ENCODE measurements around the gene UBE4B. TPM values are rescaled to one million over a fixed set of nuclear protein-coding genes. Genes with fewer than 3 reads are reported as not detected.
A peak's percentile ranks its signal among the peaks of the same experiment; 100 is the strongest.

UBE4B gene
- total and polyA plus RNA-seq, 2 of the 4 experiments (the other 2 are of a cell fraction) = 26.5 to 39.3 TPM

GRCh38 chr1:10065760-10066159 is 33.0 kb downstream of the UBE4B start:
- no peak overlapping the region for H3K9ac ChIP-seq (ENCODE audit: low read depth, low read length)
- H2AK5ac ChIP-seq (ENCODE audit: low read depth, low read length) = peak overlapping the region; percentile 24; the same call in 1 of the 2 replicates
- no peak overlapping the region; the same call in 1 of the 2 replicates for H4K5ac ChIP-seq (ENCODE audit: low read depth, low read length)
- BruUV-seq (replicated peaks) = no TSS peak
- dilution Hi-C loops (cut with HindIII; ENCODE audit: low sequenced_read_pairs, unreplicated experiment) (no loop called here), in situ Hi-C loops (cut with MboI; ENCODE audit: low sequenced_read_pairs) (no loop called here), intact Hi-C loops (cut with micrococcal nuclease) (no loop called here)
- H2BK15ac ChIP-seq (ENCODE audit: low read depth, low read length) = peak overlapping the region; percentile 21; the same call in 1 of the 3 replicates
- H2BK120ac ChIP-seq (ENCODE audit: low read depth, low read length) = peak overlapping the region; percentile 53; the same call in 1 of the 2 replicates
- H4K8ac ChIP-seq (ENCODE audit: low read depth in 2 of 2, low read length in 2 of 2) = no peak overlapping the region
- H3K4me1 ChIP-seq (ENCODE audit: control insufficient read depth, insufficient read depth, low read length) = peaks cover 14% of the 10 kb centered on the region
- peak overlapping the region; percentile 47; the same call in 1 of the 2 replicates for H3K18ac ChIP-seq (ENCODE audit: low read depth, low read length)
- TF ChIP-seq MXI1 (IDR thresholded peaks at IDR 0.05; ENCODE audit: borderline replicate concordance, low read depth, low read length) (no peak), RFX5 (IDR thresholded peaks at IDR 0.05; ENCODE audit: low read depth, low read length) (no peak), POLR2A (IDR thresholded peaks at IDR 0.05; ENCODE audit: low read depth, low read length) (no peak), MAZ (IDR thresholded peaks at IDR 0.05; ENCODE audit: borderline replicate concordance, low read depth, low read length) (no peak), RCOR1 (IDR thresholded peaks at IDR 0.05; ENCODE audit: insufficient replicate concordance, low read length) (no peak), SMC3 (IDR thresholded peaks at IDR 0.05; ENCODE audit: low read depth, low read length) (no peak), CEBPB (IDR thresholded peaks at IDR 0.05; ENCODE audit: low read depth, low read length) (no peak), USF2 (IDR thresholded peaks at IDR 0.05; ENCODE audit: low read depth, low read length) (no peak), RAD21 (IDR thresholded peaks at IDR 0.05; ENCODE audit: low read length) (no peak), NFE2L2 (IDR thresholded peaks at IDR 0.05; ENCODE audit: low read depth, low read length) (no peak), CHD1 (IDR thresholded peaks at IDR 0.05; ENCODE audit: low read depth, low read length) (no peak), FOS (IDR thresholded peaks at IDR 0.05; ENCODE audit: low read depth, low read length) (no peak), ELK1 (IDR thresholded peaks at IDR 0.05; ENCODE audit: borderline replicate concordance, low read depth, low read length) (no peak), BHLHE40 (IDR thresholded peaks at IDR 0.05; ENCODE audit: low read depth, low read length) (no peak), MAFK (IDR thresholded peaks at IDR 0.05; ENCODE audit: low read depth, low read length) (no peak)
- TF ChIP-seq, protein P1, sequence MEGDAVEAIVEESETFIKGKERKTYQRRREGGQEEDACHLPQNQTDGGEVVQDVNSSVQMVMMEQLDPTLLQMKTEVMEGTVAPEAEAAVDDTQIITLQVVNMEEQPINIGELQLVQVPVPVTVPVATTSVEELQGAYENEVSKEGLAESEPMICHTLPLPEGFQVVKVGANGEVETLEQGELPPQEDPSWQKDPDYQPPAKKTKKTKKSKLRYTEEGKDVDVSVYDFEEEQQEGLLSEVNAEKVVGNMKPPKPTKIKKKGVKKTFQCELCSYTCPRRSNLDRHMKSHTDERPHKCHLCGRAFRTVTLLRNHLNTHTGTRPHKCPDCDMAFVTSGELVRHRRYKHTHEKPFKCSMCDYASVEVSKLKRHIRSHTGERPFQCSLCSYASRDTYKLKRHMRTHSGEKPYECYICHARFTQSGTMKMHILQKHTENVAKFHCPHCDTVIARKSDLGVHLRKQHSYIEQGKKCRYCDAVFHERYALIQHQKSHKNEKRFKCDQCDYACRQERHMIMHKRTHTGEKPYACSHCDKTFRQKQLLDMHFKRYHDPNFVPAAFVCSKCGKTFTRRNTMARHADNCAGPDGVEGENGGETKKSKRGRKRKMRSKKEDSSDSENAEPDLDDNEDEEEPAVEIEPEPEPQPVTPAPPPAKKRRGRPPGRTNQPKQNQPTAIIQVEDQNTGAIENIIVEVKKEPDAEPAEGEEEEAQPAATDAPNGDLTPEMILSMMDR (conservative IDR thresholded peaks at IDR 0.05; ENCODE audit: low read depth, low read length) = no peak
- peak overlapping the region; percentile 55; the same call in 1 of the 2 replicates for H3K14ac ChIP-seq (replicated peaks; ENCODE audit: low read depth, low read length)
- H3K79me1 ChIP-seq (ENCODE audit: low read depth in 1 of 2, low read length in 2 of 2) = peaks cover 36 to 72% of the 10 kb centered on the region in 2 experiments
- DNase-seq = no peak
- ATAC-seq (ENCODE audit: low read depth) = no peak
- peak overlapping the region; percentile 49; the same call in 1 of the 2 replicates for H2BK20ac ChIP-seq (ENCODE audit: low read depth, low read length)
- no peaks in the 10 kb centered on the region for H3K9me3 ChIP-seq (ENCODE audit: control insufficient read depth, insufficient read depth, low read length)
- H2AFZ ChIP-seq (replicated peaks; ENCODE audit: low read length, poor library complexity) = no peak overlapping the region
- POLR2A ChIA-PET (ENCODE audit: unreplicated experiment) = no interaction called here
- CTCF ChIA-PET = no interaction called here
- peak overlapping the region; percentile 54; the same call in 1 of the 2 replicates for H3K27ac ChIP-seq (ENCODE audit: insufficient read depth, low read length)
- H3K4ac ChIP-seq (ENCODE audit: low read depth, low read length) = peak overlapping the region; percentile 76
- H3K4me3 ChIP-seq (ENCODE audit: insufficient read depth, low read depth, low read length) = no peak overlapping the region
- no peak overlapping the region for H3K4me2 ChIP-seq (ENCODE audit: low read depth, low read length)
- peaks cover 19% of the 10 kb centered on the region; the same call in 1 of the 2 replicates for H4K20me1 ChIP-seq (ENCODE audit: insufficient read depth, low read length)
- H3K27me3 ChIP-seq (ENCODE audit: control insufficient read depth, insufficient read depth, low read length) = no peaks in the 10 kb centered on the region
- H3K23ac ChIP-seq (ENCODE audit: low read depth, low read length) = no peak overlapping the region
- peaks cover 11% of the 10 kb centered on the region for H3K9me1 ChIP-seq (ENCODE audit: insufficient read depth, low read length)
- H4K91ac ChIP-seq (ENCODE audit: insufficient read depth, low read depth, low read length) = no peak overlapping the region
- 100% methylated on average over 1 of the region's 3 CpGs; no CpG with 5 or more reads in 1 of the 2 experiments for WGBS, 2 experiments (ENCODE audit: extremely low coverage in 2 of 2, insufficient read length in 1 of 2)
- no peak overlapping the region for H3K56ac ChIP-seq (ENCODE audit: extremely low read depth, insufficient read depth, low read length)
- no peak overlapping the region for H2AK9ac ChIP-seq (replicated peaks; ENCODE audit: low read depth, low read length, poor library complexity)
- H3K36me3 ChIP-seq (ENCODE audit: control insufficient read depth, insufficient read depth, low read length) = no peaks in the 10 kb centered on the region
- peak overlapping the region; percentile 75 for H2BK5ac ChIP-seq (ENCODE audit: low read depth, low read length, poor library complexity, severe bottlenecking)
